ENCODE measurements around the gene TOR1B.
A peak's percentile ranks its signal among the peaks of the same experiment; 100 is the strongest.
"Not testable (repeated sequence)": the region's sequence is repeated elsewhere in the genome, so short reads cannot be mapped to it uniquely, and the experiment has no call there.

TOR1B gene

DNA sequence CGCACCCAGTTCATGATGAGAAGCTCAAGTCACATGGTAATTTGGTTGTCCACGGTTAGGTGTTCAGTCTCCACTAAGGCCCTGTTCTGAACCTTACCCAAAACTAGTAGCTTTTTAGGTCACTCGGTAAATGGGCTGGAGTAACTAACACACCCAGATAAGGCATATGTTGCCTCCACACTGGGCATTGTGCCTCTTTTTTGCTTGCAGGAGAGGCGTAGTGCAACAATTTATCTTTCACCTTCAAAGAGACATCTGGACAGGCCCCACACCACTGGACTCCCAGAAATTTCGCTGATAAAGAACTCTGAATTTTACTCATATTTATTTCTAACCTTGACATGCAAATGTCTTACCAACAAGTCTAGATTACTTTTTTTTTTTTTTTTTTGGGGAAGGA lies 33.3 kb upstream of the TOR1B start:
- H3K36me3 ChIP-seq (ENCODE audit: insufficient read depth, low read length) = no peaks in the 10 kb centered on the region
- H3K4me1 ChIP-seq (ENCODE audit: insufficient read depth, low read length) = no peaks in the 10 kb centered on the region
- H3K9ac ChIP-seq (ENCODE audit: low read depth, low read length) = no peak overlapping the region
- no peaks in the 10 kb centered on the region for H3K9me3 ChIP-seq (ENCODE audit: control insufficient read depth, insufficient read depth, low read length)

- Histone ChIP-seq H3K36me3 (ENCODE audit: insufficient read depth, low read length) (no peaks in the 10 kb centered on the region), H3K9me3 (ENCODE audit: control insufficient read depth, insufficient read depth, low read length) (no peaks in the 10 kb centered on the region), H3K4me1 (ENCODE audit: insufficient read depth, low read length) (no peaks in the 10 kb centered on the region), H3K9ac (ENCODE audit: low read depth, low read length) (no peak overlapping the region)
Observed at GRCh38 chr9:129770741-129771140, 32.2 kb upstream of the TOR1B start.

GRCh38 chr9:129773262-129774048 lies 29.5 kb upstream of the TOR1B start:
- Histone ChIP-seq H3K9me3 (ENCODE audit: control insufficient read depth, insufficient read depth, low read length) (no peaks in the 10 kb centered on the region), H3K36me3 (ENCODE audit: insufficient read depth, low read length) (no peaks in the 10 kb centered on the region), H3K4me1 (ENCODE audit: insufficient read depth, low read length) (peaks cover 5% of the 10 kb centered on the region; the same call in 1 of the 2 replicates), H3K9ac (ENCODE audit: low read depth, low read length) (no peak overlapping the region)

GRCh38 chr9:129774791-129775447 lies 28.1 kb upstream of the TOR1B start:
- H3K36me3 ChIP-seq (ENCODE audit: insufficient read depth, low read length) = no peaks in the 10 kb centered on the region
- H3K9me3 ChIP-seq (ENCODE audit: control insufficient read depth, insufficient read depth, low read length) = no peaks in the 10 kb centered on the region
- no peak overlapping the region for H3K9ac ChIP-seq (ENCODE audit: low read depth, low read length)
- H3K4me1 ChIP-seq (ENCODE audit: insufficient read depth, low read length) = peaks cover 5% of the 10 kb centered on the region; the same call in 1 of the 2 replicates

GRCh38 chr9:129775448-129775798 lies 27.6 kb upstream of the TOR1B start:
- Histone ChIP-seq H3K4me1 (ENCODE audit: insufficient read depth, low read length) (peaks cover 5% of the 10 kb centered on the region; the same call in 1 of the 2 replicates), H3K9ac (ENCODE audit: low read depth, low read length) (no peak overlapping the region), H3K9me3 (ENCODE audit: control insufficient read depth, insufficient read depth, low read length) (no peaks in the 10 kb centered on the region)

GRCh38 chr9:129776096-129776495 lies 26.9 kb upstream of the TOR1B start:
- H3K4me1 ChIP-seq (ENCODE audit: insufficient read depth, low read length); H3K36me3 ChIP-seq (ENCODE audit: insufficient read depth, low read length); H3K9me3 ChIP-seq (ENCODE audit: control insufficient read depth, insufficient read depth, low read length); H3K9ac ChIP-seq (ENCODE audit: low read depth, low read length): not testable (repeated sequence)

More at GRCh38 chr9:129775448-129775798, 27.6 kb upstream of the TOR1B start:
- H3K36me3 ChIP-seq (ENCODE audit: insufficient read depth, low read length) = no peaks in the 10 kb centered on the region

- no peaks in the 10 kb centered on the region for H3K9me3 ChIP-seq (ENCODE audit: control insufficient read depth, insufficient read depth, low read length)
- peaks cover 5% of the 10 kb centered on the region; the same call in 1 of the 2 replicates for H3K4me1 ChIP-seq (ENCODE audit: insufficient read depth, low read length)
- H3K9ac ChIP-seq (ENCODE audit: low read depth, low read length) = peak overlapping the region; percentile 50; the same call in 1 of the 2 replicates
- H3K36me3 ChIP-seq (ENCODE audit: insufficient read depth, low read length) = no peaks in the 10 kb centered on the region
Observed at GRCh38 chr9:129776566-129776937, 26.4 kb upstream of the TOR1B start.

- H3K9ac ChIP-seq (ENCODE audit: low read depth, low read length) = peak overlapping the region; percentile 50
- peaks cover 5% of the 10 kb centered on the region; the same call in 1 of the 2 replicates for H3K4me1 ChIP-seq (ENCODE audit: insufficient read depth, low read length)
- no peaks in the 10 kb centered on the region for H3K9me3 ChIP-seq (ENCODE audit: control insufficient read depth, insufficient read depth, low read length)
Observed at GRCh38 chr9:129776938-129777768, 25.8 kb upstream of the TOR1B start.

DNA sequence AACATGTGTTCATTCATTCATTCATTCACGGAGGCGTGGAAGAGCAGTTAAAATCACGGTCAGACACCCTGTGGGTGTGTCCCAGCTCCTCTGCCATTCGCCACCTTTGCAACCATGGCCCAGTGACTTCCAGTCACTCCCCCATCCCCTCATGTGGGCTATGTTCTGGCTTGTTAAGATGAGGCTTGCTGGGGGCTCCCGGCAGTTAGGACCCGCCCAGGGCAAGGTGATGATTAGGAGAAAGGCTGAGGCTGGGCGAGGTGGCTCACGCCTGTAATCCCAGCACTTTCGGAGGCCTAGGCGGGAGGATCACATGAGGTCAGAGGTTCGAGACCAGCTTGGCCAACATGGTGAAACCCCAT lies 25.2 kb upstream of the TOR1B start:
- H3K9ac ChIP-seq (ENCODE audit: low read depth, low read length) = peak overlapping the region; percentile 50; the same call in 1 of the 2 replicates

More at GRCh38 chr9:129776938-129777768, 25.8 kb upstream of the TOR1B start:
- no peaks in the 10 kb centered on the region for H3K36me3 ChIP-seq (ENCODE audit: insufficient read depth, low read length)

GRCh38 chr9:129778469-129778868 lies 24.5 kb upstream of the TOR1B start:
- no peaks in the 10 kb centered on the region for H3K9me3 ChIP-seq (ENCODE audit: control insufficient read depth, insufficient read depth, low read length)
- no peaks in the 10 kb centered on the region for H3K36me3 ChIP-seq (ENCODE audit: insufficient read depth, low read length)
- no peak overlapping the region for H3K9ac ChIP-seq (ENCODE audit: low read depth, low read length)
- H3K4me1 ChIP-seq (ENCODE audit: insufficient read depth, low read length) = peaks cover 5% of the 10 kb centered on the region; the same call in 1 of the 2 replicates

More for the DNA sequence above, 25.2 kb upstream of the TOR1B start:
- Histone ChIP-seq H3K4me1 (ENCODE audit: insufficient read depth, low read length) (peaks cover 5% of the 10 kb centered on the region; the same call in 1 of the 2 replicates), H3K36me3 (ENCODE audit: insufficient read depth, low read length) (no peaks in the 10 kb centered on the region), H3K9me3 (ENCODE audit: control insufficient read depth, insufficient read depth, low read length) (no peaks in the 10 kb centered on the region)

- Histone ChIP-seq H3K9ac (ENCODE audit: low read depth, low read length) (no peak overlapping the region), H3K9me3 (ENCODE audit: control insufficient read depth, insufficient read depth, low read length) (no peaks in the 10 kb centered on the region), H3K36me3 (ENCODE audit: insufficient read depth, low read length) (no peaks in the 10 kb centered on the region), H3K4me1 (ENCODE audit: insufficient read depth, low read length) (peaks cover 5% of the 10 kb centered on the region; the same call in 1 of the 2 replicates)
Observed at GRCh38 chr9:129779560-129780190, 23.3 kb upstream of the TOR1B start.

DNA sequence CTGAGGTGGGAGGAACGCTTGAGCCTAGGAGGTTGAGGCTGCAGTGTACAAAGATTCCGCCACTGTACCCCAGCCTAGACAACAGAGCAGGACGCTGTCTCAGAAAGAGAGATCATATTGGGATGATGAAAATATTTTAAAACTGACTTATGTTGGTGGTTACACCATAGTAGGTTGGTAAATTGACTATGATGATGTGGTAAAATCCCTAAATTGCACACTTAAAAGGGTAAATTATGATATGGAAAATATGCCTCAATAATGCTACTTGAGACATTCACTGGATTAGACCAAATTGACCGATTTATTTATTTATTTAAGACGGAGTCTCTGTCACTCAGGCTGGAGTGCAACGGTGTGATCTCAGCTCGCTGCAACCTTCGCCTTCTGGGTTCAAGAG lies 21.9 kb upstream of the TOR1B start:
- H3K4me1 ChIP-seq (ENCODE audit: insufficient read depth, low read length) = peaks cover 5% of the 10 kb centered on the region; the same call in 1 of the 2 replicates
- H3K9ac ChIP-seq (ENCODE audit: low read depth, low read length) = no peak overlapping the region
- no peaks in the 10 kb centered on the region for H3K9me3 ChIP-seq (ENCODE audit: control insufficient read depth, insufficient read depth, low read length)
- no peaks in the 10 kb centered on the region for H3K36me3 ChIP-seq (ENCODE audit: insufficient read depth, low read length)

GRCh38 chr9:129781981-129782380 lies 21.0 kb upstream of the TOR1B start:
- H3K9me3 ChIP-seq (ENCODE audit: control insufficient read depth, insufficient read depth, low read length) = no peaks in the 10 kb centered on the region
- H3K36me3 ChIP-seq (ENCODE audit: insufficient read depth, low read length) = no peaks in the 10 kb centered on the region
- H3K9ac ChIP-seq (ENCODE audit: low read depth, low read length) = no peak overlapping the region
- no peaks in the 10 kb centered on the region for H3K4me1 ChIP-seq (ENCODE audit: insufficient read depth, low read length)

All from ES-I3 (cell line).